ENCODE measurements around the gene EDNRB.

Gene EDNRB

DNA sequence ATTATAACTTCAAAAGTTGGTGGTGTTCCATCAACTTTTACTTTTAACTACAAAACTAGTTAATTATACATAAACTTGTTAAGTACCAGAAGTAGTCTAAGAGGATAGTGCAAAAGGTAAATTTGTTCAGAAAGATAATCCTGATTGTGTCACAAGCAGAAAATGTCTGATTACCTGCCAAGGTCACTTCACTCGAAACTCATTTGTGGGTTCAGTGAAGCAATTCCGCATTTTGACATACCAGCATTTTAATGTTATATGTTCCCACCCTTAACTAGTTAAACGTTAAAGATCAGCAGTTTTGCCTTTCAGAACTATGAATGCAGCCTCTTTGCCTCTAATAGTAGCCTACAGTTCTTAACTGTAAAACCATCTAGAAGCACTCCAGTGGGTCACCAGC is 5.6 kb downstream of the EDNRB start:
- Histone ChIP-seq H3K36me3 (ENCODE audit: insufficient read depth, low read length) (no peaks in the 10 kb centered on the region), H3K4me2 (ENCODE audit: low read depth, low read length, poor library complexity, severe bottlenecking) (no peak overlapping the region), H3K9me3 (ENCODE audit: insufficient read depth, low read depth, low read length) (no peaks in the 10 kb centered on the region), H3K27me3 (ENCODE audit: insufficient read depth, low read length, poor library complexity, severe bottlenecking) (no peaks in the 10 kb centered on the region), H4K20me1 (ENCODE audit: insufficient read depth, low read length, poor library complexity, severe bottlenecking) (no peaks in the 10 kb centered on the region), H3K79me2 (ENCODE audit: insufficient read depth, low read length) (no peaks in the 10 kb centered on the region), H3K4me1 (ENCODE audit: insufficient read depth, low read length, poor library complexity, severe bottlenecking) (no peaks in the 10 kb centered on the region), H3K4me3 (ENCODE audit: low read length, poor library complexity, severe bottlenecking) (no peak overlapping the region), H3K9me2 (replicated peaks; ENCODE audit: low read depth, low read length) (no peaks in the 10 kb centered on the region), H2AFZ (ENCODE audit: low read length) (no peak overlapping the region), H3K9ac (ENCODE audit: low read depth, low read length, poor library complexity, severe bottlenecking) (no peak overlapping the region), H3F3A (ENCODE audit: low read depth) (no peaks in the 10 kb centered on the region)
- no peak for TF ChIP-seq EZH2phosphoT487 (IDR thresholded peaks at IDR 0.05; ENCODE audit: borderline replicate concordance)
- TF ChIP-seq, protein P1, sequence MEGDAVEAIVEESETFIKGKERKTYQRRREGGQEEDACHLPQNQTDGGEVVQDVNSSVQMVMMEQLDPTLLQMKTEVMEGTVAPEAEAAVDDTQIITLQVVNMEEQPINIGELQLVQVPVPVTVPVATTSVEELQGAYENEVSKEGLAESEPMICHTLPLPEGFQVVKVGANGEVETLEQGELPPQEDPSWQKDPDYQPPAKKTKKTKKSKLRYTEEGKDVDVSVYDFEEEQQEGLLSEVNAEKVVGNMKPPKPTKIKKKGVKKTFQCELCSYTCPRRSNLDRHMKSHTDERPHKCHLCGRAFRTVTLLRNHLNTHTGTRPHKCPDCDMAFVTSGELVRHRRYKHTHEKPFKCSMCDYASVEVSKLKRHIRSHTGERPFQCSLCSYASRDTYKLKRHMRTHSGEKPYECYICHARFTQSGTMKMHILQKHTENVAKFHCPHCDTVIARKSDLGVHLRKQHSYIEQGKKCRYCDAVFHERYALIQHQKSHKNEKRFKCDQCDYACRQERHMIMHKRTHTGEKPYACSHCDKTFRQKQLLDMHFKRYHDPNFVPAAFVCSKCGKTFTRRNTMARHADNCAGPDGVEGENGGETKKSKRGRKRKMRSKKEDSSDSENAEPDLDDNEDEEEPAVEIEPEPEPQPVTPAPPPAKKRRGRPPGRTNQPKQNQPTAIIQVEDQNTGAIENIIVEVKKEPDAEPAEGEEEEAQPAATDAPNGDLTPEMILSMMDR (conservative IDR thresholded peaks at IDR 0.05; ENCODE audit: low read length), result no peak

DNA sequence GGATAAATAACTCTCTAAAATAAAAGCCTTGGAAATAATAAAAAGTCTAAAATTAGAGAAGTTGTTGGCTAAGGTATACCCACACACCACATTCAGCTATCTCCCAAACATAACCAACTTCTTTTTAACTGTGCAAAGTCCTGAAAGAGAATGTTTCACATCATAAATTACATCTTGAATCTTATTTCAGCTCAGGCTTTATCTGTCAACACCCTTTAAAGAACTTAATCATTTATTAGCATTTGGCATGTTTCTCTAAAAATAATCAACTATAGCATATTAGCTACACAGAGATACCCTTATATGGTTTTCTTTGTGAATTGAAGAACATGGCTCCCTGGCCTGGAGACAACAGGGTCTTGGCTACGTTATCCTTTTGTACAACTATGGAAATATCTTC is 6.9 kb downstream of the EDNRB start:
- no peak for TF ChIP-seq EZH2phosphoT487 (IDR thresholded peaks at IDR 0.05; ENCODE audit: borderline replicate concordance)
- TF ChIP-seq, protein P1 (conservative IDR thresholded peaks at IDR 0.05; ENCODE audit: low read length), result no peak
- Histone ChIP-seq H3K9me3 (ENCODE audit: insufficient read depth, low read depth, low read length) (no peaks in the 10 kb centered on the region), H3K4me2 (ENCODE audit: low read depth, low read length, poor library complexity, severe bottlenecking) (no peak overlapping the region)

DNA sequence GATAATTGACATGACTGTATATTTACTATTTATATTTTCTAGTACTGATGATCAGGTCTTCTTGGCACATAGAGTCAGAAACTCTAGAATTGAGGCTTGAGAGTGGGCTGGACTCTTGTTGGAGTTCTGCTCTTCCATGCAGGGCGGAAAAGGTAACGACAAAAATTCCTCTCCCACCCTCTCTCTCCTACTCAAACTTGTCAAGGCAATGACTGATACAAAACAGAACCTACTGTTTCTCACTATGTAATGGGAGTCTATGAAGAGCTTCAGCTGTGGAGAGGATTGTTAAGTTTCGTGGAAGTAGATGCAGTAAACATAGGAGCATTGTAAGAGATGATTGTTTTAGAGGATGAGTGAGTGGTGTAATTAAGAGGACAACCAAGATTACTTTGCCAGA is 8.8 kb downstream of the EDNRB start:
- H3K36me3 ChIP-seq (ENCODE audit: insufficient read depth, low read length), result no peaks in the 10 kb centered on the region
- no peak overlapping the region for H2AFZ ChIP-seq (ENCODE audit: low read length)
- H3K9ac ChIP-seq (ENCODE audit: low read depth, low read length, poor library complexity, severe bottlenecking), result no peak overlapping the region
- no peak overlapping the region for H3K4me2 ChIP-seq (ENCODE audit: low read depth, low read length, poor library complexity, severe bottlenecking)
- H3K4me3 ChIP-seq (ENCODE audit: low read length, poor library complexity, severe bottlenecking), result no peak overlapping the region
- no peaks in the 10 kb centered on the region for H3K27me3 ChIP-seq (ENCODE audit: insufficient read depth, low read length, poor library complexity, severe bottlenecking)
- no peaks in the 10 kb centered on the region for H4K20me1 ChIP-seq (ENCODE audit: insufficient read depth, low read length, poor library complexity, severe bottlenecking)
- no peaks in the 10 kb centered on the region for H3K9me3 ChIP-seq (ENCODE audit: insufficient read depth, low read depth, low read length)
- H3K4me1 ChIP-seq (ENCODE audit: insufficient read depth, low read length, poor library complexity, severe bottlenecking), result no peaks in the 10 kb centered on the region
- H3K9me2 ChIP-seq (replicated peaks; ENCODE audit: low read depth, low read length), result no peaks in the 10 kb centered on the region
- TF ChIP-seq, protein P1 (conservative IDR thresholded peaks at IDR 0.05; ENCODE audit: low read length), result no peak
- no peaks in the 10 kb centered on the region for H3K79me2 ChIP-seq (ENCODE audit: insufficient read depth, low read length)
- H3F3A ChIP-seq (ENCODE audit: low read depth), result no peaks in the 10 kb centered on the region

More for the DNA sequence above, 6.9 kb downstream of the EDNRB start:
- H3K36me3 ChIP-seq (ENCODE audit: insufficient read depth, low read length), result no peaks in the 10 kb centered on the region
- no peaks in the 10 kb centered on the region for H3K9me2 ChIP-seq (replicated peaks; ENCODE audit: low read depth, low read length)
- no peaks in the 10 kb centered on the region for H3K27me3 ChIP-seq (ENCODE audit: insufficient read depth, low read length, poor library complexity, severe bottlenecking)
- H3K9ac ChIP-seq (ENCODE audit: low read depth, low read length, poor library complexity, severe bottlenecking), result no peak overlapping the region
- H2AFZ ChIP-seq (ENCODE audit: low read length), result no peak overlapping the region
- no peaks in the 10 kb centered on the region for H3K79me2 ChIP-seq (ENCODE audit: insufficient read depth, low read length)
- no peaks in the 10 kb centered on the region for H3F3A ChIP-seq (ENCODE audit: low read depth)
- no peaks in the 10 kb centered on the region for H3K4me1 ChIP-seq (ENCODE audit: insufficient read depth, low read length, poor library complexity, severe bottlenecking)
- H4K20me1 ChIP-seq (ENCODE audit: insufficient read depth, low read length, poor library complexity, severe bottlenecking), result no peaks in the 10 kb centered on the region
- no peak overlapping the region for H3K4me3 ChIP-seq (ENCODE audit: low read length, poor library complexity, severe bottlenecking)

All from Loucy (cell line).